Parathyroid adenoma (tissue), 2 donors: Measurements from ENCODE around the gene USH1G.

Experiments
- H2AFZ ChIP-seq: fragments of 300-600 bp; sonication (generic); one replicate; pipeline ENCODE4 v1.7.0; 2017; ENCODE audit warnings: antibody characterized with exemption, mild to moderate bottlenecking
- H3K27ac ChIP-seq: fragments of 300-600 bp; sonication (generic); one replicate; pipeline ENCODE4 v1.7.0; 2017
- H3K27me3 ChIP-seq: fragments of 300-600 bp; sonication (generic); one replicate; pipeline ENCODE4 v1.7.0; 2017; ENCODE audit warnings: low read length; ENCODE audit not compliant: control insufficient read depth, insufficient read depth
- H3K36me3 ChIP-seq: fragments of 300-600 bp; sonication (generic); one replicate; pipeline ENCODE4 v1.7.0; 2017; ENCODE audit warnings: low read length; ENCODE audit not compliant: control insufficient read depth, insufficient read depth
- H3K4me1 ChIP-seq: fragments of 300-600 bp; sonication (generic); one replicate; pipeline ENCODE4 v1.7.0; 2017; ENCODE audit warnings: control low read depth
- H3K4me2 ChIP-seq: fragments of 300-600 bp; sonication (generic); one replicate; pipeline ENCODE4 v1.7.0; 2017; ENCODE audit warnings: low read length
- H3K4me3 ChIP-seq: fragments of 300-600 bp; sonication (generic); one replicate; pipeline ENCODE4 v1.7.0; 2017; ENCODE audit warnings: low read depth, low read length
- H3K79me2 ChIP-seq: fragments of 300-600 bp; sonication (generic); one replicate; pipeline ENCODE4 v1.7.0; 2017; ENCODE audit warnings: control low read depth
- H3K9ac ChIP-seq: fragments of 300-600 bp; sonication (generic); one replicate; pipeline ENCODE4 v1.7.0; 2017; ENCODE audit warnings: mild to moderate bottlenecking
- H3K9me3 ChIP-seq: fragments of 300-600 bp; sonication (generic); one replicate; pipeline ENCODE4 v1.7.0; 2017; ENCODE audit warnings: low read length; ENCODE audit not compliant: control insufficient read depth
- CTCF ChIP-seq: fragments of 300-600 bp; sonication (generic); IDR thresholded peaks from one replicate; pipeline ENCODE4 v1.7.0; 2017; ENCODE audit warnings: antibody characterized with exemption, mild to moderate bottlenecking
- donor health status: primary hyperparathyroidism.

Gene USH1G

GRCh38 chr17:74920642-74921025 is 2.4 kb downstream of the USH1G start:
- Histone ChIP-seq H3K9ac (no peak overlapping the region), H3K9me3 (no peaks in the 10 kb centered on the region), H3K27ac (no peak overlapping the region), H3K4me1 (no peaks in the 10 kb centered on the region), H3K4me3 (no peak overlapping the region), H2AFZ (no peak overlapping the region), H3K27me3 (peaks cover 12% of the 10 kb centered on the region), H3K79me2 (no peaks in the 10 kb centered on the region), H3K36me3 (no peaks in the 10 kb centered on the region), H3K4me2 (no peak overlapping the region)
- TF ChIP-seq CTCF, result no peak

GRCh38 chr17:74920306-74920620 is 2.8 kb downstream of the USH1G start:
- Histone ChIP-seq H2AFZ (peak overlapping the region; percentile 16), H3K9me3 (no peaks in the 10 kb centered on the region), H3K4me1 (no peaks in the 10 kb centered on the region), H3K27ac (no peak overlapping the region), H3K9ac (no peak overlapping the region), H3K4me2 (no peak overlapping the region), H3K36me3 (no peaks in the 10 kb centered on the region), H3K27me3 (peaks cover 12% of the 10 kb centered on the region), H3K4me3 (no peak overlapping the region), H3K79me2 (no peaks in the 10 kb centered on the region)
- TF ChIP-seq CTCF, result no peak

GRCh38 chr17:74919440-74920305 is 3.4 kb downstream of the USH1G start:
- peak; percentile 52 for TF ChIP-seq CTCF
- Histone ChIP-seq H3K36me3 (no peaks in the 10 kb centered on the region), H3K79me2 (no peaks in the 10 kb centered on the region), H3K4me1 (no peaks in the 10 kb centered on the region), H3K27me3 (peaks cover 12% of the 10 kb centered on the region), H3K4me3 (no peak overlapping the region), H3K4me2 (peak overlapping the region; percentile 37), H2AFZ (peak overlapping the region; percentile 16), H3K27ac (no peak overlapping the region), H3K9me3 (no peaks in the 10 kb centered on the region), H3K9ac (no peak overlapping the region)

GRCh38 chr17:74918906-74919305 is 4.1 kb downstream of the USH1G start:
- Histone ChIP-seq H3K79me2 (no peaks in the 10 kb centered on the region), H3K9ac (no peak overlapping the region), H3K4me2 (no peak overlapping the region), H3K4me1 (no peaks in the 10 kb centered on the region), H3K27me3 (peaks cover 7% of the 10 kb centered on the region), H3K27ac (no peak overlapping the region), H3K4me3 (no peak overlapping the region), H3K36me3 (no peaks in the 10 kb centered on the region), H2AFZ (no peak overlapping the region), H3K9me3 (no peaks in the 10 kb centered on the region)
- no peak for TF ChIP-seq CTCF

- no peak for TF ChIP-seq CTCF
- H3K9me3 ChIP-seq, result no peaks in the 10 kb centered on the region
- no peak overlapping the region for H3K27ac ChIP-seq
- no peak overlapping the region for H3K4me2 ChIP-seq
- no peaks in the 10 kb centered on the region for H3K36me3 ChIP-seq
- peaks cover 1% of the 10 kb centered on the region for H3K27me3 ChIP-seq
- no peaks in the 10 kb centered on the region for H3K4me1 ChIP-seq
- no peaks in the 10 kb centered on the region for H3K79me2 ChIP-seq
- H2AFZ ChIP-seq, result no peak overlapping the region
- H3K4me3 ChIP-seq, result no peak overlapping the region
- no peak overlapping the region for H3K9ac ChIP-seq
These were observed 5.6 kb downstream of the USH1G start for GRCh38 chr17:74917430-74917829.
